ENCODE data around the gene PLK2. TPM values are rescaled to one million over a fixed set of nuclear protein-coding genes. Genes with fewer than 3 reads are reported as not detected.

Gene PLK2
- total RNA-seq, 3 donors from 2014 or later = 29.0 to 384 (median 177) TPM

GRCh38 chr5:58455480-58455879, 4.4 kb downstream of the PLK2 start:
- H3K27me3 ChIP-seq = no peaks in the 10 kb centered on the region
- DNase-seq (ENCODE audit: low spot score in 2 of 2) = no peak
- TF ChIP-seq CTCF (IDR thresholded peaks at IDR 0.05) (no peak), POLR2AphosphoS5 (IDR thresholded peaks at IDR 0.05) (no peak), POLR2A (IDR thresholded peaks at IDR 0.05) (no peak)
- H3K27ac ChIP-seq = peak overlapping the region; percentile 58 to 75
- intact Hi-C loops (cut with DNase I; ENCODE audit: low total_unique reads) = no loop called here
- peak overlapping the region in 2 of 3 donors; percentile 90 to 93 for H3K4me3 ChIP-seq
- H3K36me3 ChIP-seq = peaks cover 9% of the 10 kb centered on the region
- H3K4me1 ChIP-seq = peaks cover 4 to 8% of the 10 kb centered on the region in 2 donors
- H3K9me3 ChIP-seq = no peaks in the 10 kb centered on the region

GRCh38 chr5:58455066-58455465, 4.8 kb downstream of the PLK2 start:
- DNase-seq (ENCODE audit: low spot score in 2 of 2) = no peak
- H3K27ac ChIP-seq = peak overlapping the region; percentile 58 to 75
- H3K4me3 ChIP-seq = peak overlapping the region in 2 of 3 donors; percentile 90 to 93
- H3K36me3 ChIP-seq = peaks cover 9% of the 10 kb centered on the region
- no peaks in the 10 kb centered on the region for H3K27me3 ChIP-seq
- TF ChIP-seq POLR2AphosphoS5 (IDR thresholded peaks at IDR 0.05) = no peak
- intact Hi-C loops (cut with DNase I; ENCODE audit: low total_unique reads) = no loop called here
- H3K4me1 ChIP-seq = peaks cover 4 to 8% of the 10 kb centered on the region in 2 donors
- no peaks in the 10 kb centered on the region for H3K9me3 ChIP-seq

GRCh38 chr5:58454025-58454424, 5.9 kb downstream of the PLK2 start:
- intact Hi-C loops (cut with DNase I; ENCODE audit: low total_unique reads) = no loop called here
- TF ChIP-seq POLR2AphosphoS5 (IDR thresholded peaks at IDR 0.05) = no peak
- no peak for TF ChIP-seq POLR2A (IDR thresholded peaks at IDR 0.05)
- no peak for TF ChIP-seq CTCF (IDR thresholded peaks at IDR 0.05)
- Histone ChIP-seq H3K4me1 (peaks cover 4 to 8% of the 10 kb centered on the region in 2 donors), H3K27me3 (no peaks in the 10 kb centered on the region), H3K36me3 (peaks cover 9% of the 10 kb centered on the region), H3K4me3 (peak overlapping the region in 1 of 3 donors; percentile 90), H3K27ac (peak overlapping the region; percentile 58 to 75), H3K9me3 (no peaks in the 10 kb centered on the region)
- DNase-seq (ENCODE audit: low spot score in 2 of 2) = no peak

- Histone ChIP-seq H3K4me1 (peaks cover 4 to 8% of the 10 kb centered on the region in 2 donors), H3K36me3 (peaks cover 9% of the 10 kb centered on the region), H3K9me3 (no peaks in the 10 kb centered on the region), H3K27me3 (no peaks in the 10 kb centered on the region), H3K4me3 (no peak overlapping the region), H3K27ac (peak overlapping the region in 1 of 2 donors; percentile 58)
- intact Hi-C loops (cut with DNase I; ENCODE audit: low total_unique reads) = no loop called here
- TF ChIP-seq POLR2AphosphoS5 (IDR thresholded peaks at IDR 0.05) (no peak), POLR2A (IDR thresholded peaks at IDR 0.05) (no peak), CTCF (IDR thresholded peaks at IDR 0.05) (no peak)
- no peak for DNase-seq (ENCODE audit: low spot score in 2 of 2)
Measured at GRCh38 chr5:58453306-58453705, 6.6 kb downstream of the PLK2 start.

GRCh38 chr5:58452566-58453258, 7.2 kb downstream of the PLK2 start:
- Histone ChIP-seq H3K9me3 (no peaks in the 10 kb centered on the region), H3K36me3 (peaks cover 9% of the 10 kb centered on the region), H3K4me1 (peaks cover 4 to 8% of the 10 kb centered on the region in 2 donors), H3K27ac (peak overlapping the region; percentile 58 to 59), H3K4me3 (no peak overlapping the region), H3K27me3 (no peaks in the 10 kb centered on the region)
- no peak for TF ChIP-seq POLR2AphosphoS5 (IDR thresholded peaks at IDR 0.05)
- no peak for TF ChIP-seq CTCF (IDR thresholded peaks at IDR 0.05)
- TF ChIP-seq POLR2A (IDR thresholded peaks at IDR 0.05) = no peak
- DNase-seq (ENCODE audit: low spot score in 2 of 2) = no peak
- intact Hi-C loops (cut with DNase I; ENCODE audit: low total_unique reads) = no loop called here
